Neural cell (in vitro differentiated cells): Measurements from ENCODE around the gene KRT222. TPM values are rescaled to one million over a fixed set of nuclear protein-coding genes. Genes with fewer than 3 reads are reported as not detected.

Experiments
- H2AFZ ChIP-seq: fragments of 200-600, 300-800 bp; sonication (generic), shearing (Covaris generic); 2 replicates; pipeline ENCODE4 v1.6.0; 2014; ENCODE audit warnings: low read depth, mild to moderate bottlenecking, antibody characterized with exemption, low read length, moderate library complexity
- H3F3A ChIP-seq: fragments of 200-600 bp; shearing (Covaris generic); 2 replicates; pipeline ENCODE4 v1.6.1; 2016; ENCODE audit warnings: mild to moderate bottlenecking, moderate library complexity, mixed read lengths, antibody characterized with exemption, low read length; ENCODE audit not compliant: insufficient read depth, poor library complexity, severe bottlenecking
- H3K27ac ChIP-seq: fragments of 200-600, 300-800 bp; sonication (generic), shearing (Covaris generic); 2 replicates; pipeline ENCODE4 v1.5.1; 2014; ENCODE audit warnings: mild to moderate bottlenecking, low read length, moderate library complexity
- H3K27me3 ChIP-seq: fragments of 300-800, 200-600 bp; sonication (generic), shearing (Covaris generic); 2 replicates; pipeline ENCODE4 v1.6.0; 2014; ENCODE audit warnings: mild to moderate bottlenecking, low read depth, low read length, moderate library complexity; ENCODE audit not compliant: insufficient read depth
- H3K36me3 ChIP-seq: fragments of 300-800, 200-600 bp; sonication (generic), shearing (Covaris generic); 2 replicates; pipeline ENCODE4 v1.5.1; 2014; ENCODE audit warnings: mild to moderate bottlenecking, antibody characterized with exemption, low read length, moderate library complexity; ENCODE audit not compliant: insufficient read depth
- H3K4me2 ChIP-seq: fragments of 300-800, 200-600 bp; sonication (generic), shearing (Covaris generic); 2 replicates; pipeline ENCODE4 v1.6.0; 2014; ENCODE audit warnings: mild to moderate bottlenecking, low read length
- H3K4me3 ChIP-seq: fragments of 300-800, 200-600 bp; sonication (generic), shearing (Covaris generic); 2 replicates; pipeline ENCODE4 v1.5.1; 2014; ENCODE audit warnings: mild to moderate bottlenecking, low read length, moderate library complexity
- H3K79me2 ChIP-seq: fragments of 200-600 bp; shearing (Covaris generic); replicated peaks from 2 replicates; pipeline ENCODE4 v1.6.0; 2014; ENCODE audit warnings: mild to moderate bottlenecking, low read length, moderate library complexity; ENCODE audit not compliant: insufficient read depth
- H3K9ac ChIP-seq: fragments of 300-800, 200-600 bp; sonication (generic), shearing (Covaris generic); 2 replicates; pipeline ENCODE4 v1.6.1; 2016; ENCODE audit warnings: mild to moderate bottlenecking, low read length, mixed read lengths
- H3K9me2 ChIP-seq: fragments of 200-600 bp; shearing (Covaris generic); 2 replicates; pipeline ENCODE4 v1.6.1; 2016; ENCODE audit warnings: mild to moderate bottlenecking, low read length, mixed read lengths; ENCODE audit not compliant: insufficient read depth
- H3K9me3 ChIP-seq: fragments of 200-600, 300-800 bp; sonication (generic), shearing (Covaris generic); 2 replicates; pipeline ENCODE4 v1.6.1; 2016; ENCODE audit warnings: mild to moderate bottlenecking, mixed run types, low read length, moderate library complexity, mixed read lengths
- H4K20me1 ChIP-seq: fragments of 200-600 bp; shearing (Covaris generic); 2 replicates; pipeline ENCODE4 v1.6.1; 2016; ENCODE audit warnings: mild to moderate bottlenecking, mixed run types; ENCODE audit not compliant: insufficient read depth
- CTCF ChIP-seq: fragments of 450-650 bp; IDR thresholded peaks from 2 replicates; pipeline ENCODE4 v1.5.1; 2014; ENCODE audit warnings: antibody characterized with exemption, mild to moderate bottlenecking, moderate library complexity; ENCODE audit not compliant: poor library complexity, severe bottlenecking
- EP300 ChIP-seq: fragments of 450-650 bp; conservative IDR thresholded peaks from 2 replicates; pipeline ENCODE4 v1.6.1; 2014; ENCODE audit warnings: antibody characterized with exemption, mild to moderate bottlenecking, moderate library complexity; ENCODE audit not compliant: poor library complexity, severe bottlenecking
- EZH2 ChIP-seq: fragments of 200-600, 300-800 bp; shearing (Covaris generic), sonication (generic); IDR thresholded peaks from 2 replicates; pipeline ENCODE4 v1.6.1; 2014; ENCODE audit warnings: antibody characterized with exemption, low read length, borderline replicate concordance, mild to moderate bottlenecking; ENCODE audit not compliant: insufficient read depth, poor library complexity, severe bottlenecking
- POLR2AphosphoS5 ChIP-seq: IDR thresholded peaks from 2 replicates; pipeline ENCODE4 v1.6.1; 2012
- RAD21 ChIP-seq: fragments of 450-650 bp; conservative IDR thresholded peaks from 2 replicates; pipeline ENCODE4 v1.6.1; 2014; ENCODE audit warnings: antibody characterized with exemption, mild to moderate bottlenecking, moderate library complexity
- REST ChIP-seq: IDR thresholded peaks from 2 replicates; pipeline ENCODE4 v1.6.1; 2012; ENCODE audit warnings: borderline replicate concordance
- SMC3 ChIP-seq: fragments of 450-650 bp; conservative IDR thresholded peaks from 2 replicates; pipeline ENCODE4 v1.6.1; 2014; ENCODE audit warnings: antibody characterized with exemption, mild to moderate bottlenecking, moderate library complexity; ENCODE audit not compliant: poor library complexity
- polyA plus RNA-seq: library from polyadenylated mRNA; depleted of rRNA; stranded (reverse); fragments of >200 nt; gene quantifications from 2 replicates; pipeline ENCODE4 v1.2.3, GENCODE V29; 2014

KRT222 gene
- polyA plus RNA-seq, 1 donor from 2014 or later, result 15.1 TPM

DNA sequence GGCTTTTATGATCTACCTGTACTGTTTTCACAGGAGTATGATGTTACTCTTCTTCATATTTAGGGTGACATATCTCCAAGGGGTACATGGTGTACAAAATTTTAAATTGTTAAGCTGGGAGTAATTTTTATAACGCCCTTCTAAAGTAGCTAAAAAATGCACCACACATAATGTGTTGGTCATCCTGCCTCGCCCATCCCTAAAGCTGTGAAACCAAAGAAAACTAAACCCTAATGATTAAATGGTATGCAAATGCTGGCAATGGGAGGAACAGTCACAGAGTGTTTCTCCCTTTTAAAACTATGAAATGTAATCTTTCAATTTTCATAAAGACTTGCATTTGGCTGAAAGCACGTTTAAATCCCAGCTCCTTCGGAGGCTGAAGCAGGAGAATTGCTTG is 40.6 kb upstream of the KRT222 start:
- Histone ChIP-seq H3K9ac (no peak overlapping the region), H3K4me3 (no peak overlapping the region), H3F3A (no peaks in the 10 kb centered on the region), H3K9me3 (no peaks in the 10 kb centered on the region), H4K20me1 (no peaks in the 10 kb centered on the region), H2AFZ (no peak overlapping the region), H3K27me3 (no peaks in the 10 kb centered on the region), H3K9me2 (no peaks in the 10 kb centered on the region), H3K36me3 (no peaks in the 10 kb centered on the region), H3K27ac (no peak overlapping the region), H3K4me2 (no peak overlapping the region), H3K79me2 (no peaks in the 10 kb centered on the region)
- TF ChIP-seq RAD21, result no peak
- no peak for TF ChIP-seq POLR2AphosphoS5
- TF ChIP-seq EZH2, result no peak
- no peak for TF ChIP-seq EP300
- no peak for TF ChIP-seq SMC3
- no peak for TF ChIP-seq REST
- TF ChIP-seq CTCF, result no peak

GRCh38 chr17:40703652-40704051 is 38.7 kb upstream of the KRT222 start, which contains the start of gene KRT24:
Gene KRT24 (minus strand): TSS chr17:40703752. CDS start chr17:40703693, 59 bp downstream.
- no peaks in the 10 kb centered on the region for H3F3A ChIP-seq
- H3K4me2 ChIP-seq, result no peak within 1 kb of the TSS
- no peak within 1 kb of the TSS for H2AFZ ChIP-seq
- TF ChIP-seq CTCF (no peak), SMC3 (no peak), REST (no peak), RAD21 (no peak), EP300 (no peak), POLR2AphosphoS5 (no peak)
- no peaks in the 10 kb centered on the region for H3K79me2 ChIP-seq
- no peaks in the 10 kb centered on the region for H3K9me2 ChIP-seq
- H3K27me3 ChIP-seq, result no peaks in the 10 kb centered on the region
- H3K9me3 ChIP-seq, result no peaks in the 10 kb centered on the region
- H4K20me1 ChIP-seq, result no peaks in the 10 kb centered on the region
- no peaks in the 10 kb centered on the region for H3K36me3 ChIP-seq
- H3K9ac ChIP-seq, result no peak within 1 kb of the TSS
- no peak within 1 kb of the TSS for H3K27ac ChIP-seq
- no peak within 1 kb of the TSS for H3K4me3 ChIP-seq
